Mammary epithelial cell (primary cell): ENCODE data around the gene LDLRAP1.

Experiments
- CTCF ChIP-seq, 2 donors: IDR thresholded peaks in 1 of 2; conservative IDR thresholded peaks in 1 of 2; 2 replicates each; pipeline ENCODE4 v1.5.1; 2011 to 2012; ENCODE audit warnings: inconsistent platforms in 2 of 2, low read length in 2 of 2, mild to moderate bottlenecking in 2 of 2, control low read depth in 1 of 2, low read depth in 1 of 2; ENCODE audit not compliant: insufficient read depth in 1 of 2; ENCODE audit errors: extremely low read depth in 1 of 2
- EZH2 ChIP-seq: IDR thresholded peaks from 2 replicates; pipeline ENCODE4 v1.6.1; 2012; ENCODE audit warnings: low read length, inconsistent platforms, borderline replicate concordance

- no peak for TF ChIP-seq CTCF (conservative IDR thresholded peaks at IDR 0.05 in 1 of 2, IDR thresholded peaks at IDR 0.05 in 1 of 2; ENCODE audit: extremely low read depth in 1 of 2, insufficient read depth in 1 of 2, low read depth in 1 of 2, low read length in 2 of 2)
- no peak for TF ChIP-seq EZH2
Observed at GRCh38 chr1:25573961-25574360, 30.6 kb downstream of the LDLRAP1 start.
